SU-DHL-6 (cell line): ENCODE results near the gene BEND5.

Experiments
- H2AFZ ChIP-seq: fragments of 200-600 bp; sonication (generic); 2 replicates; pipeline ENCODE4 v1.6.1; 2014; ENCODE audit warnings: low read depth, mild to moderate bottlenecking, moderate library complexity, mixed read lengths, antibody characterized with exemption, low read length; ENCODE audit not compliant: severe bottlenecking
- H3F3A ChIP-seq: fragments of 200-600 bp; shearing (Covaris generic); 2 replicates; pipeline ENCODE4 v1.6.0; 2016; ENCODE audit warnings: antibody characterized with exemption, mild to moderate bottlenecking; ENCODE audit not compliant: insufficient read depth
- H3K27ac ChIP-seq: fragments of 200-600 bp; sonication (generic); 2 replicates; pipeline ENCODE4 v1.5.1; 2016; ENCODE audit warnings: low read depth, mild to moderate bottlenecking, low read length, moderate library complexity, mixed read lengths
- H3K27me3 ChIP-seq: fragments of 200-600 bp; sonication (generic), shearing (Covaris generic); 2 replicates; pipeline ENCODE4 v1.6.0; 2014; ENCODE audit warnings: mild to moderate bottlenecking, low read length
- H3K36me3 ChIP-seq: fragments of 200-600 bp; sonication (generic); 2 replicates; pipeline ENCODE4 v1.6.1; 2014; ENCODE audit warnings: mild to moderate bottlenecking, low read length, mixed read lengths
- H3K4me2 ChIP-seq: fragments of 300-600, 200-600 bp; shearing (Covaris generic), sonication (generic); 2 replicates; pipeline ENCODE4 v1.6.0; 2014; ENCODE audit warnings: low read length, low read depth, mild to moderate bottlenecking; ENCODE audit not compliant: poor library complexity, severe bottlenecking
- H3K4me3 ChIP-seq: fragments of 200-600 bp; sonication (generic); 2 replicates; pipeline ENCODE4 v1.5.1; 2014; ENCODE audit warnings: antibody characterized with exemption, low read length, mild to moderate bottlenecking, mixed read lengths; ENCODE audit not compliant: insufficient read depth, poor library complexity, severe bottlenecking
- H3K79me2 ChIP-seq: fragments of 200-600 bp; sonication (generic); 2 replicates; pipeline ENCODE4 v1.6.1; 2014; ENCODE audit warnings: mild to moderate bottlenecking, low read length, moderate library complexity; ENCODE audit not compliant: insufficient read depth
- H3K9ac ChIP-seq: fragments of 200-600 bp; sonication (generic); 2 replicates; pipeline ENCODE4 v1.7.0; 2014; ENCODE audit warnings: mild to moderate bottlenecking, low read length
- H3K9me2 ChIP-seq: fragments of 200-600 bp; sonication (generic); replicated peaks from 2 replicates; pipeline ENCODE4 v1.6.1; 2014; ENCODE audit warnings: low read length; ENCODE audit not compliant: insufficient read depth
- H3K9me3 ChIP-seq: fragments of 200-600 bp; sonication (generic); 2 replicates; pipeline ENCODE4 v1.6.1; 2014; ENCODE audit warnings: low read length, mixed read lengths; ENCODE audit not compliant: insufficient read depth
- H4K20me1 ChIP-seq: fragments of 200-600 bp; sonication (generic); 2 replicates; pipeline ENCODE4 v1.6.1; 2014; ENCODE audit warnings: low read depth, mild to moderate bottlenecking, antibody characterized with exemption, low read length, moderate library complexity, mixed read lengths
- EZH2phosphoT487 ChIP-seq: fragments of 200-600 bp; sonication (generic), shearing (Covaris generic); conservative IDR thresholded peaks from 2 replicates; pipeline ENCODE4 v1.6.1; 2018; ENCODE audit warnings: mild to moderate bottlenecking, antibody characterized with exemption, low read length, moderate library complexity, mixed read lengths
- TF ChIP-seq, protein P1 (sequence below): fragments of 200-600 bp; sonication (generic); IDR thresholded peaks from one replicate; pipeline ENCODE4 v1.5.1; 2017; ENCODE audit warnings: antibody characterized with exemption, mild to moderate bottlenecking, low read length, moderate library complexity; ENCODE audit not compliant: insufficient read depth, poor library complexity, severe bottlenecking

The BEND5 gene

DNA sequence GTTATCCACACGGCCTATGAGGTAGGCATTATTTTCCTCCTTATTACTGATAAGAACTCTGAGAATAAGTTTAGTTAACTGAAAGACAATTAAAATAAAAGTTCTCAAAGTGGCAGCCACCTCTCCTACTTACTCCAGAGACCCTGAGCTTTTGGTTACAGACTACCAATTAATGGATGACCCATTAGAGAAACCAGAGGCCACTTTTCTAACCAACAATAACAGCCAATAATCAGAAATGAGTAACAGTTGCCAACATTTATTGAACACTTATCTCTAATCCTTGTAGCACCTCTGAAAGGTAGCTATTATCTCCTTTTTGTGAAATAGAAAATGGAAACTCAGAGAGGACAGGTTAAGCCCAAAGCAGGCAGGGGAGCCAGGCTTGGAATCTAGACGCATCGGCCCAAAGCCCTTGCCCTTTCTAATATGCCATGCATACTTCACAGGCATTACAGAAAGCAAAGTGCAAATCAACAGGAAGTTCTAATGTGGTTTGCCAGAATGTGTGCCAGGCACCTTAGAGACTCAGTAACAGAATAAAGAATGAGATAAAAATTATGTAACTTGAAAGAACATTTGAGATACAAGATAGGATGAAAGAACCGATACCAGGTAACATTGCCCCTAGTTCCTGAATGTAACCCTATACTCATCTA, 50.0 kb downstream of the BEND5 start:
- Histone ChIP-seq H3K9ac (no peak overlapping the region), H3K27ac (no peak overlapping the region), H3K9me3 (no peaks in the 10 kb centered on the region)

DNA sequence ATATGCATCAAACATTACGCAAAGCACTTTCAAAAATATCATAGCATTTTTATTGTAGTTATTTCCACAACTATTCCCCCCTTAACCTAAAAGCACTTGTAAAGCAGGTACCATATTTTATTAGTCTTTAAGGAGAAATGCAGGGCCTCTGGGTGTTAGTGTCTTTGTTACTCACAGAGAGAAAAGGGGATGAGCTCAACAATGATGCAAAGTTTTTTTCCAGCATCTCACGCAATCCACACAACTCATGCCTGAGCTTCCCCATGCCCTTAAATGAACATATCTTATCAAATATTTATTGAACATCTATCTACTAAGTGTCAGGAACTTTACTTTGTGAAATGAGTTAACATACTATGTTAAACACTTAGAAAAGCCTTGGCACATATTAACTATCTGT, 50.6 kb downstream of the BEND5 start:
- TF ChIP-seq, protein P1, sequence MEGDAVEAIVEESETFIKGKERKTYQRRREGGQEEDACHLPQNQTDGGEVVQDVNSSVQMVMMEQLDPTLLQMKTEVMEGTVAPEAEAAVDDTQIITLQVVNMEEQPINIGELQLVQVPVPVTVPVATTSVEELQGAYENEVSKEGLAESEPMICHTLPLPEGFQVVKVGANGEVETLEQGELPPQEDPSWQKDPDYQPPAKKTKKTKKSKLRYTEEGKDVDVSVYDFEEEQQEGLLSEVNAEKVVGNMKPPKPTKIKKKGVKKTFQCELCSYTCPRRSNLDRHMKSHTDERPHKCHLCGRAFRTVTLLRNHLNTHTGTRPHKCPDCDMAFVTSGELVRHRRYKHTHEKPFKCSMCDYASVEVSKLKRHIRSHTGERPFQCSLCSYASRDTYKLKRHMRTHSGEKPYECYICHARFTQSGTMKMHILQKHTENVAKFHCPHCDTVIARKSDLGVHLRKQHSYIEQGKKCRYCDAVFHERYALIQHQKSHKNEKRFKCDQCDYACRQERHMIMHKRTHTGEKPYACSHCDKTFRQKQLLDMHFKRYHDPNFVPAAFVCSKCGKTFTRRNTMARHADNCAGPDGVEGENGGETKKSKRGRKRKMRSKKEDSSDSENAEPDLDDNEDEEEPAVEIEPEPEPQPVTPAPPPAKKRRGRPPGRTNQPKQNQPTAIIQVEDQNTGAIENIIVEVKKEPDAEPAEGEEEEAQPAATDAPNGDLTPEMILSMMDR = no peak
- no peak for TF ChIP-seq EZH2phosphoT487
- Histone ChIP-seq H3K27me3 (no peaks in the 10 kb centered on the region), H3K4me3 (no peak overlapping the region), H3K4me2 (no peak overlapping the region), H2AFZ (no peak overlapping the region), H4K20me1 (no peaks in the 10 kb centered on the region), H3K27ac (no peak overlapping the region), H3K9ac (no peak overlapping the region), H3K9me2 (no peaks in the 10 kb centered on the region), H3K79me2 (no peaks in the 10 kb centered on the region), H3K36me3 (no peaks in the 10 kb centered on the region), H3K9me3 (no peaks in the 10 kb centered on the region), H3F3A (no peaks in the 10 kb centered on the region)

More for the DNA sequence above, 50.0 kb downstream of the BEND5 start:
- TF ChIP-seq, protein P1 = no peak
- no peak for TF ChIP-seq EZH2phosphoT487
- Histone ChIP-seq H3K79me2 (no peaks in the 10 kb centered on the region), H3K36me3 (no peaks in the 10 kb centered on the region), H3K9me2 (no peaks in the 10 kb centered on the region), H3K4me3 (no peak overlapping the region), H2AFZ (no peak overlapping the region), H4K20me1 (no peaks in the 10 kb centered on the region), H3F3A (no peaks in the 10 kb centered on the region), H3K4me2 (no peak overlapping the region), H3K27me3 (no peaks in the 10 kb centered on the region)

DNA sequence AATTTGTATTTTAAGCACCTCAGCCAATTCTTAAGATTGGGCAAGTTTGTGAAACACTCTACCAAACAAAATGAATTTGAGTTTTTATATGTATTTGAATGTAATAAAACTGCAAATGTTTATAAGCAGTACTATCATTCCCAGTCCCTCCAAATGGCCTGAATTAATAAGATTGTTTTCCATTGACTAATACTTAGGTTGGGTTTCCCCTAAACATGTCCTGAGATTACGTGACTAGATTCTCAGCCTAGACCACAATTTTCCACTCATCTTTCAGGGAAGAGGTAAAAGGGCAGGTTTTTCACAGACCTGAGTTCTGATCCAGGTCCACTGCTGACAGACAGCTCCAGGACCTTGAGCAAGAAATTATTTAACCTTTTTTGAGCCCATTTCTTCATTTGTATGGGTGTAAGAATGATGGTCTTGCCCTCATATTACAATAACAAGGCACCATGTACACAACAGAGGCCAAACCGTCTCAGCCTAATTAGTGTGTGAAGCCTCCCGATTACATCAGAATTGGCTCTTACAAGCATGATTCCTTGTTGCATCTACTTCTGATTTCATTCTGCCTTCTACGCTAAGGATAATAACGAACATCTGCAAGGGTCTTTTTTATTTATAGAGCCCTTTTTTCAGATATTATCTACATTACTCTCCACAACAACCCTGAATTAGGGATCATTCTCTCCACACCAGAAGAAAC, 51.2 kb downstream of the BEND5 start:
- Histone ChIP-seq H3F3A (no peaks in the 10 kb centered on the region), H3K9me2 (no peaks in the 10 kb centered on the region), H4K20me1 (no peaks in the 10 kb centered on the region), H3K4me2 (no peak overlapping the region), H3K9ac (no peak overlapping the region), H2AFZ (no peak overlapping the region), H3K27ac (no peak overlapping the region), H3K36me3 (no peaks in the 10 kb centered on the region), H3K27me3 (no peaks in the 10 kb centered on the region), H3K9me3 (no peaks in the 10 kb centered on the region), H3K4me3 (no peak overlapping the region), H3K79me2 (no peaks in the 10 kb centered on the region)
- TF ChIP-seq EZH2phosphoT487 = no peak
- TF ChIP-seq, protein P1 = no peak
